Measurements from ENCODE around the gene STARD7. TPM values are rescaled to one million over a fixed set of nuclear protein-coding genes. Genes with fewer than 3 reads are reported as not detected.

Gene STARD7
- total and polyA plus RNA-seq, 2 experiments from 2014 or later: 72.2 to 222 TPM

DNA sequence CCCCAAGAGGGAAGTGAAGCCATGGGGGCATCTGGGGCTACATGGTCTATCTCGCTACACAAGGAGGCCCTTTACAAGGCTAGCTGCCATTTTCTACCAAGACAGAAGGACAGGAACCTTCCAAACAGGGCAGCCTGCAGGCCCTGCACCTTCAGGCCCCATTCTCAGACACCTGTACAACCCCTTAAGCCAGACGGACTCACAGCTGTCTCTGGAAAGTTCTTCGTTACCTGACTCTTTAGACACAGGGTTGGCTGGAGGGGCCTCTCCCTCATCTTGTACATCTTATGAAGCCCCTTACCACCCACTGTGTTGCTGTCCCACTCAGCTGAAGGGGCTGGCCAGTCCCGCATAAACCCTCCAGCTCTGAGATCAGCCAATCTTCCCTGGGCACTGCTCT lies 40.0 kb upstream of the STARD7 start:
- no peak overlapping the region for H3K27ac ChIP-seq (ENCODE audit: low read depth)

More for the DNA sequence above, 40.0 kb upstream of the STARD7 start:
- no peak for ATAC-seq
- Mint-ChIP-seq H3K9me3 (no peaks in the 10 kb centered on the region; the same call in 1 of the 3 replicates), H3K27ac (no peak overlapping the region), H3K4me3 (no peak overlapping the region), H3K27me3 (ENCODE audit: insufficient read depth, low read depth, poor library complexity) (peaks cover 4% of the 10 kb centered on the region), H3K4me1 (peaks cover 3% of the 10 kb centered on the region; the same call in 1 of the 3 replicates), H3K36me3 (ENCODE audit: low read depth) (peaks cover 21% of the 10 kb centered on the region)
- Histone ChIP-seq H3K4me1 (ENCODE audit: insufficient read depth) (no peaks in the 10 kb centered on the region), H3K4me2 (no peak overlapping the region), H3K9me2 (ENCODE audit: insufficient read depth) (no peaks in the 10 kb centered on the region), H3F3A (replicated peaks; ENCODE audit: low read depth) (no peaks in the 10 kb centered on the region), H4K20me1 (replicated peaks; ENCODE audit: insufficient read depth) (no peaks in the 10 kb centered on the region), H2AFZ (no peak overlapping the region), H3K79me2 (replicated peaks; ENCODE audit: insufficient read depth) (no peaks in the 10 kb centered on the region), H3K36me3 (ENCODE audit: insufficient read depth) (no peaks in the 10 kb centered on the region), H3K27me3 (ENCODE audit: insufficient read depth) (no peaks in the 10 kb centered on the region), H3K4me3 (no peak overlapping the region)
- TF ChIP-seq, protein P1, sequence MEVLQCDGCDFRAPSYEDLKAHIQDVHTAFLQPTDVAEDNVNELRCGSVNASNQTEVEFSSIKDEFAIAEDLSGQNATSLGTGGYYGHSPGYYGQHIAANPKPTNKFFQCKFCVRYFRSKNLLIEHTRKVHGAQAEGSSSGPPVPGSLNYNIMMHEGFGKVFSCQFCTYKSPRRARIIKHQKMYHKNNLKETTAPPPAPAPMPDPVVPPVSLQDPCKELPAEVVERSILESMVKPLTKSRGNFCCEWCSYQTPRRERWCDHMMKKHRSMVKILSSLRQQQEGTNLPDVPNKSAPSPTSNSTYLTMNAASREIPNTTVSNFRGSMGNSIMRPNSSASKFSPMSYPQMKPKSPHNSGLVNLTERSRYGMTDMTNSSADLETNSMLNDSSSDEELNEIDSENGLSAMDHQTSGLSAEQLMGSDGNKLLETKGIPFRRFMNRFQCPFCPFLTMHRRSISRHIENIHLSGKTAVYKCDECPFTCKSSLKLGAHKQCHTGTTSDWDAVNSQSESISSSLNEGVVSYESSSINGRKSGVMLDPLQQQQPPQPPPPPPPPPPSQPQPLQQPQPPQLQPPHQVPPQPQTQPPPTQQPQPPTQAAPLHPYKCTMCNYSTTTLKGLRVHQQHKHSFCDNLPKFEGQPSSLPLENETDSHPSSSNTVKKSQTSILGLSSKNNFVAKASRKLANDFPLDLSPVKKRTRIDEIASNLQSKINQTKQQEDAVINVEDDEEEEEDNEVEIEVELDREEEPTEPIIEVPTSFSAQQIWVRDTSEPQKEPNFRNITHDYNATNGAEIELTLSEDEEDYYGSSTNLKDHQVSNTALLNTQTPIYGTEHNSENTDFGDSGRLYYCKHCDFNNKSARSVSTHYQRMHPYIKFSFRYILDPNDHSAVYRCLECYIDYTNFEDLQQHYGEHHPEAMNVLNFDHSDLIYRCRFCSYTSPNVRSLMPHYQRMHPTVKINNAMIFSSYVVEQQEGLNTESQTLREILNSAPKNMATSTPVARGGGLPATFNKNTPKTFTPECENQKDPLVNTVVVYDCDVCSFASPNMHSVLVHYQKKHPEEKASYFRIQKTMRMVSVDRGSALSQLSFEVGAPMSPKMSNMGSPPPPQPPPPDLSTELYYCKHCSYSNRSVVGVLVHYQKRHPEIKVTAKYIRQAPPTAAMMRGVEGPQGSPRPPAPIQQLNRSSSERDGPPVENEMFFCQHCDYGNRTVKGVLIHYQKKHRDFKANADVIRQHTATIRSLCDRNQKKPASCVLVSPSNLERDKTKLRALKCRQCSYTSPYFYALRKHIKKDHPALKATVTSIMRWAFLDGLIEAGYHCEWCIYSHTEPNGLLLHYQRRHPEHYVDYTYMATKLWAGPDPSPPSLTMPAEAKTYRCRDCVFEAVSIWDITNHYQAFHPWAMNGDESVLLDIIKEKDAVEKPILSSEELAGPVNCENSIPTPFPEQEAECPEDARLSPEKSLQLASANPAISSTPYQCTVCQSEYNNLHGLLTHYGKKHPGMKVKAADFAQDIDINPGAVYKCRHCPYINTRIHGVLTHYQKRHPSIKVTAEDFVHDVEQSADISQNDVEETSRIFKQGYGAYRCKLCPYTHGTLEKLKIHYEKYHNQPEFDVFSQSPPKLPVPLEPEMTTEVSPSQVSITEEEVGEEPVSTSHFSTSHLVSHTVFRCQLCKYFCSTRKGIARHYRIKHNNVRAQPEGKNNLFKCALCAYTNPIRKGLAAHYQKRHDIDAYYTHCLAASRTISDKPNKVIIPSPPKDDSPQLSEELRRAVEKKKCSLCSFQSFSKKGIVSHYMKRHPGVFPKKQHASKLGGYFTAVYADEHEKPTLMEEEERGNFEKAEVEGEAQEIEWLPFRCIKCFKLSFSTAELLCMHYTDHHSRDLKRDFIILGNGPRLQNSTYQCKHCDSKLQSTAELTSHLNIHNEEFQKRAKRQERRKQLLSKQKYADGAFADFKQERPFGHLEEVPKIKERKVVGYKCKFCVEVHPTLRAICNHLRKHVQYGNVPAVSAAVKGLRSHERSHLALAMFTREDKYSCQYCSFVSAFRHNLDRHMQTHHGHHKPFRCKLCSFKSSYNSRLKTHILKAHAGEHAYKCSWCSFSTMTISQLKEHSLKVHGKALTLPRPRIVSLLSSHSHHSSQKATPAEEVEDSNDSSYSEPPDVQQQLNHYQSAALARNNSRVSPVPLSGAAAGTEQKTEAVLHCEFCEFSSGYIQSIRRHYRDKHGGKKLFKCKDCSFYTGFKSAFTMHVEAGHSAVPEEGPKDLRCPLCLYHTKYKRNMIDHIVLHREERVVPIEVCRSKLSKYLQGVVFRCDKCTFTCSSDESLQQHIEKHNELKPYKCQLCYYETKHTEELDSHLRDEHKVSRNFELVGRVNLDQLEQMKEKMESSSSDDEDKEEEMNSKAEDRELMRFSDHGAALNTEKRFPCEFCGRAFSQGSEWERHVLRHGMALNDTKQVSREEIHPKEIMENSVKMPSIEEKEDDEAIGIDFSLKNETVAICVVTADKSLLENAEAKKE (CRISPR knock-in tag; IDR thresholded peaks at IDR 0.05): no peak
- TF ChIP-seq CREB1 (CRISPR knock-in tag; IDR thresholded peaks at IDR 0.05; ENCODE audit: low read depth) (no peak), ZNF114 (CRISPR knock-in tag; IDR thresholded peaks at IDR 0.05) (no peak), EZH2 (IDR thresholded peaks at IDR 0.05; ENCODE audit: low read depth, unreplicated experiment) (no peak), JUNB (IDR thresholded peaks at IDR 0.05; ENCODE audit: unreplicated experiment) (no peak), NANOG (IDR thresholded peaks at IDR 0.05; ENCODE audit: borderline replicate concordance) (no peak), EZH2phosphoT487 (IDR thresholded peaks at IDR 0.05; ENCODE audit: unreplicated experiment) (no peak), ZNF331 (CRISPR knock-in tag; IDR thresholded peaks at IDR 0.05; ENCODE audit: low read depth) (no peak), POLR2AphosphoS5 (IDR thresholded peaks at IDR 0.05; ENCODE audit: low read depth) (no peak), STAT1 (IDR thresholded peaks at IDR 0.05; ENCODE audit: unreplicated experiment) (no peak)
- TF ChIP-seq, protein P2, sequence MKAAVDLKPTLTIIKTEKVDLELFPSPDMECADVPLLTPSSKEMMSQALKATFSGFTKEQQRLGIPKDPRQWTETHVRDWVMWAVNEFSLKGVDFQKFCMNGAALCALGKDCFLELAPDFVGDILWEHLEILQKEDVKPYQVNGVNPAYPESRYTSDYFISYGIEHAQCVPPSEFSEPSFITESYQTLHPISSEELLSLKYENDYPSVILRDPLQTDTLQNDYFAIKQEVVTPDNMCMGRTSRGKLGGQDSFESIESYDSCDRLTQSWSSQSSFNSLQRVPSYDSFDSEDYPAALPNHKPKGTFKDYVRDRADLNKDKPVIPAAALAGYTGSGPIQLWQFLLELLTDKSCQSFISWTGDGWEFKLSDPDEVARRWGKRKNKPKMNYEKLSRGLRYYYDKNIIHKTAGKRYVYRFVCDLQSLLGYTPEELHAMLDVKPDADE (IDR thresholded peaks at IDR 0.05): no peak
- TF ChIP-seq, protein P3, sequence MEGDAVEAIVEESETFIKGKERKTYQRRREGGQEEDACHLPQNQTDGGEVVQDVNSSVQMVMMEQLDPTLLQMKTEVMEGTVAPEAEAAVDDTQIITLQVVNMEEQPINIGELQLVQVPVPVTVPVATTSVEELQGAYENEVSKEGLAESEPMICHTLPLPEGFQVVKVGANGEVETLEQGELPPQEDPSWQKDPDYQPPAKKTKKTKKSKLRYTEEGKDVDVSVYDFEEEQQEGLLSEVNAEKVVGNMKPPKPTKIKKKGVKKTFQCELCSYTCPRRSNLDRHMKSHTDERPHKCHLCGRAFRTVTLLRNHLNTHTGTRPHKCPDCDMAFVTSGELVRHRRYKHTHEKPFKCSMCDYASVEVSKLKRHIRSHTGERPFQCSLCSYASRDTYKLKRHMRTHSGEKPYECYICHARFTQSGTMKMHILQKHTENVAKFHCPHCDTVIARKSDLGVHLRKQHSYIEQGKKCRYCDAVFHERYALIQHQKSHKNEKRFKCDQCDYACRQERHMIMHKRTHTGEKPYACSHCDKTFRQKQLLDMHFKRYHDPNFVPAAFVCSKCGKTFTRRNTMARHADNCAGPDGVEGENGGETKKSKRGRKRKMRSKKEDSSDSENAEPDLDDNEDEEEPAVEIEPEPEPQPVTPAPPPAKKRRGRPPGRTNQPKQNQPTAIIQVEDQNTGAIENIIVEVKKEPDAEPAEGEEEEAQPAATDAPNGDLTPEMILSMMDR (conservative IDR thresholded peaks at IDR 0.05; ENCODE audit: low read depth in 2 of 2): no peak
- TF ChIP-seq, protein P4, sequence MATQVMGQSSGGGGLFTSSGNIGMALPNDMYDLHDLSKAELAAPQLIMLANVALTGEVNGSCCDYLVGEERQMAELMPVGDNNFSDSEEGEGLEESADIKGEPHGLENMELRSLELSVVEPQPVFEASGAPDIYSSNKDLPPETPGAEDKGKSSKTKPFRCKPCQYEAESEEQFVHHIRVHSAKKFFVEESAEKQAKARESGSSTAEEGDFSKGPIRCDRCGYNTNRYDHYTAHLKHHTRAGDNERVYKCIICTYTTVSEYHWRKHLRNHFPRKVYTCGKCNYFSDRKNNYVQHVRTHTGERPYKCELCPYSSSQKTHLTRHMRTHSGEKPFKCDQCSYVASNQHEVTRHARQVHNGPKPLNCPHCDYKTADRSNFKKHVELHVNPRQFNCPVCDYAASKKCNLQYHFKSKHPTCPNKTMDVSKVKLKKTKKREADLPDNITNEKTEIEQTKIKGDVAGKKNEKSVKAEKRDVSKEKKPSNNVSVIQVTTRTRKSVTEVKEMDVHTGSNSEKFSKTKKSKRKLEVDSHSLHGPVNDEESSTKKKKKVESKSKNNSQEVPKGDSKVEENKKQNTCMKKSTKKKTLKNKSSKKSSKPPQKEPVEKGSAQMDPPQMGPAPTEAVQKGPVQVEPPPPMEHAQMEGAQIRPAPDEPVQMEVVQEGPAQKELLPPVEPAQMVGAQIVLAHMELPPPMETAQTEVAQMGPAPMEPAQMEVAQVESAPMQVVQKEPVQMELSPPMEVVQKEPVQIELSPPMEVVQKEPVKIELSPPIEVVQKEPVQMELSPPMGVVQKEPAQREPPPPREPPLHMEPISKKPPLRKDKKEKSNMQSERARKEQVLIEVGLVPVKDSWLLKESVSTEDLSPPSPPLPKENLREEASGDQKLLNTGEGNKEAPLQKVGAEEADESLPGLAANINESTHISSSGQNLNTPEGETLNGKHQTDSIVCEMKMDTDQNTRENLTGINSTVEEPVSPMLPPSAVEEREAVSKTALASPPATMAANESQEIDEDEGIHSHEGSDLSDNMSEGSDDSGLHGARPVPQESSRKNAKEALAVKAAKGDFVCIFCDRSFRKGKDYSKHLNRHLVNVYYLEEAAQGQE (IDR thresholded peaks at IDR 0.05; ENCODE audit: unreplicated experiment): no peak
- DNase-seq (ENCODE audit: low spot score): no peak
